ENCODE data around the gene NRL. TPM values are rescaled to one million over a fixed set of nuclear protein-coding genes. Genes with fewer than 3 reads are reported as not detected.

NRL gene
- total RNA-seq, 2 experiments from 2014 or later = 4.6 to 7.5 TPM

GRCh38 chr14:24103451-24103850 is 11.3 kb downstream of the NRL start:
- H3K79me2 ChIP-seq (ENCODE audit: insufficient read depth, low read depth, low read length) = no peaks in the 10 kb centered on the region
- peaks cover 3% of the 10 kb centered on the region for H3K4me1 ChIP-seq (ENCODE audit: insufficient read depth, low read length, poor library complexity, severe bottlenecking)
- no peaks in the 10 kb centered on the region for H4K20me1 ChIP-seq (ENCODE audit: insufficient read depth, low read length)
- intact Hi-C loops (cut with micrococcal nuclease; ENCODE audit: unreplicated experiment) = no loop called here
- ChIA-PET POLR2A (interaction anchor here (1.5 kb wide), 1 partner anchor 11 kb away, joined by 3 read pairs; the partner anchor contains the start of genes DCAF11 and NRL), CTCF (ENCODE audit: unreplicated experiment) (no interaction called here)
- peaks cover 6% of the 10 kb centered on the region for H3K36me3 ChIP-seq (ENCODE audit: insufficient read depth, low read length)
- no peak overlapping the region for H2AFZ ChIP-seq (ENCODE audit: low read length)
- no TSS peak for BruUV-seq (replicated peaks)
- no peaks in the 10 kb centered on the region for H3K9me2 ChIP-seq (ENCODE audit: insufficient read depth, low read length)
- TF ChIP-seq EZH2phosphoT487 (IDR thresholded peaks at IDR 0.05; ENCODE audit: borderline replicate concordance, low read depth, low read length) = no peak
- no peak for TF ChIP-seq CTCF (conservative IDR thresholded peaks at IDR 0.05; ENCODE audit: low read length)
- no peak overlapping the region for H3K4me3 ChIP-seq (ENCODE audit: low read depth, low read length, poor library complexity, severe bottlenecking)
- no peak overlapping the region for H3K4me2 ChIP-seq (ENCODE audit: low read length)
- DNase-seq (ENCODE audit: low spot score) = no peak
- no peak overlapping the region for H3K27ac ChIP-seq (ENCODE audit: low read depth, low read length, poor library complexity, severe bottlenecking)
- H3K9me3 ChIP-seq (ENCODE audit: low read length) = no peaks in the 10 kb centered on the region

GRCh38 chr14:24102357-24103048 is 12.2 kb downstream of the NRL start:
- CTCF ChIA-PET (ENCODE audit: unreplicated experiment) = no interaction called here
- H3K36me3 ChIP-seq (ENCODE audit: insufficient read depth, low read length) = peaks cover 6% of the 10 kb centered on the region
- no peak overlapping the region for H3K27ac ChIP-seq (ENCODE audit: low read depth, low read length, poor library complexity, severe bottlenecking)
- no peak overlapping the region for H2AFZ ChIP-seq (ENCODE audit: low read length)
- no TSS peak for BruUV-seq (replicated peaks)
- POLR2A ChIA-PET = interaction anchor here (0.6 to 1.5 kb wide), 3 partner anchors 8 to 127 kb away, joined by 3 to 4 read pairs (median 3); partner anchors contain the start of genes DCAF11 and NRL
- H3K4me1 ChIP-seq (ENCODE audit: insufficient read depth, low read length, poor library complexity, severe bottlenecking) = no peaks in the 10 kb centered on the region
- TF ChIP-seq EZH2phosphoT487 (IDR thresholded peaks at IDR 0.05; ENCODE audit: borderline replicate concordance, low read depth, low read length) (no peak), CTCF (conservative IDR thresholded peaks at IDR 0.05; ENCODE audit: low read length) (no peak)
- H3K9me3 ChIP-seq (ENCODE audit: low read length) = no peaks in the 10 kb centered on the region
- H3K4me2 ChIP-seq (ENCODE audit: low read length) = no peak overlapping the region
- no peaks in the 10 kb centered on the region for H3K9me2 ChIP-seq (ENCODE audit: insufficient read depth, low read length)
- H4K20me1 ChIP-seq (ENCODE audit: insufficient read depth, low read length) = no peaks in the 10 kb centered on the region
- no peaks in the 10 kb centered on the region for H3K79me2 ChIP-seq (ENCODE audit: insufficient read depth, low read depth, low read length)
- intact Hi-C loops (cut with micrococcal nuclease; ENCODE audit: unreplicated experiment) = no loop called here
- no peak overlapping the region for H3K4me3 ChIP-seq (ENCODE audit: low read depth, low read length, poor library complexity, severe bottlenecking)
- DNase-seq (ENCODE audit: low spot score) = no peak

GRCh38 chr14:24100982-24101494 is 13.7 kb downstream of the NRL start:
- Histone ChIP-seq H3K27ac (ENCODE audit: low read depth, low read length, poor library complexity, severe bottlenecking) (no peak overlapping the region), H3K9me2 (ENCODE audit: insufficient read depth, low read length) (no peaks in the 10 kb centered on the region), H3K4me2 (ENCODE audit: low read length) (no peak overlapping the region), H3K9me3 (ENCODE audit: low read length) (no peaks in the 10 kb centered on the region), H3K79me2 (ENCODE audit: insufficient read depth, low read depth, low read length) (no peaks in the 10 kb centered on the region), H3K4me3 (ENCODE audit: low read depth, low read length, poor library complexity, severe bottlenecking) (no peak overlapping the region), H4K20me1 (ENCODE audit: insufficient read depth, low read length) (no peaks in the 10 kb centered on the region), H2AFZ (ENCODE audit: low read length) (no peak overlapping the region), H3K36me3 (ENCODE audit: insufficient read depth, low read length) (peaks cover 6% of the 10 kb centered on the region), H3K4me1 (ENCODE audit: insufficient read depth, low read length, poor library complexity, severe bottlenecking) (no peaks in the 10 kb centered on the region)
- TF ChIP-seq CTCF (conservative IDR thresholded peaks at IDR 0.05; ENCODE audit: low read length) (no peak), EZH2phosphoT487 (IDR thresholded peaks at IDR 0.05; ENCODE audit: borderline replicate concordance, low read depth, low read length) (no peak)
- POLR2A ChIA-PET = no interaction called here
- DNase-seq (ENCODE audit: low spot score) = no peak
- CTCF ChIA-PET (ENCODE audit: unreplicated experiment) = no interaction called here
- no TSS peak for BruUV-seq (replicated peaks)
- intact Hi-C loops (cut with micrococcal nuclease; ENCODE audit: unreplicated experiment) = no loop called here
